Neural cell (in vitro differentiated cells): Measurements from ENCODE around the gene DLG2.

Experiments used
- CTCF ChIP-seq: fragments of 450-650 bp; IDR thresholded peaks from 2 replicates; pipeline ENCODE4 v1.5.1; 2014; ENCODE audit warnings: antibody characterized with exemption, mild to moderate bottlenecking, moderate library complexity; ENCODE audit not compliant: poor library complexity, severe bottlenecking
- EZH2 ChIP-seq: fragments of 200-600, 300-800 bp; shearing (Covaris generic), sonication (generic); IDR thresholded peaks from 2 replicates; pipeline ENCODE4 v1.6.1; 2014; ENCODE audit warnings: antibody characterized with exemption, low read length, borderline replicate concordance, mild to moderate bottlenecking; ENCODE audit not compliant: insufficient read depth, poor library complexity, severe bottlenecking
- TAF1 ChIP-seq: IDR thresholded peaks from 2 replicates; pipeline ENCODE4 v1.6.1; 2012; ENCODE audit warnings: low read depth

GRCh38 chr11:83680321-83680720 is 1946.8 kb downstream of the DLG2 start:
- TF ChIP-seq TAF1, result no peak
- no peak for TF ChIP-seq CTCF
- no peak for TF ChIP-seq EZH2
